ENCODE data around the gene OSBPL10. TPM values are rescaled to one million over a fixed set of nuclear protein-coding genes. Genes with fewer than 3 reads are reported as not detected.

The OSBPL10 gene
- total and polyA plus RNA-seq, 2 of the 4 experiments (the other 2 are of a cell fraction), result 9.5 to 10.1 TPM

DNA sequence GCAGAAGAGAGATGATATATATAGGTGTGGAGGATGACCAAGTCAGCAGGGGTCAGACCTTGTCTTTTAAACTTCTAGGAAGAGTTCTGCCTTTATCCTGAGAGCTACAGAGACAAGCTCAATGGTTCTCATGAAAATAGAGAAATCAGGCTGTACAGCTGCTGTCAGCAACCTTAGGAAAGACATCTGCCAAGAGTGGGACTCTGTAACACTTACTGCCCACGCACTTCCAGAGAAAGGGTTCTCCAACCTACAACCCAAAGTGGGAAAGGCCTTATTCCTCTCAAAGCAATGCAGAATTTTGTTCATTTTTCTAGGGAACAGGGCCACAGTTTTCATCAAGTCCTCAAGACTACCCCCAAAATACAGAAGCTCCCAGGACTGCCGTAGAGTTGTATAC is 309.6 kb downstream of the OSBPL10 start:
- ChIA-PET CTCF (no interaction called here), POLR2A (ENCODE audit: unreplicated experiment) (no interaction called here)
- in situ Hi-C loops (cut with MboI; ENCODE audit: low sequenced_read_pairs), result no loop called here

More for the DNA sequence above, 309.6 kb downstream of the OSBPL10 start:
- H3K4me3 ChIP-seq (ENCODE audit: insufficient read depth, low read depth, low read length), result no peak overlapping the region
- no peak overlapping the region for H2AFZ ChIP-seq (replicated peaks; ENCODE audit: low read length, poor library complexity)
- H3K14ac ChIP-seq (replicated peaks; ENCODE audit: low read depth, low read length), result no peak overlapping the region
- no peaks in the 10 kb centered on the region for H3K27me3 ChIP-seq (ENCODE audit: control insufficient read depth, insufficient read depth, low read length)
- no peak for TF ChIP-seq RCOR1 (IDR thresholded peaks at IDR 0.05; ENCODE audit: insufficient replicate concordance, low read length)
- TF ChIP-seq MXI1 (IDR thresholded peaks at IDR 0.05; ENCODE audit: borderline replicate concordance, low read depth, low read length), result no peak
- TF ChIP-seq, protein P1, sequence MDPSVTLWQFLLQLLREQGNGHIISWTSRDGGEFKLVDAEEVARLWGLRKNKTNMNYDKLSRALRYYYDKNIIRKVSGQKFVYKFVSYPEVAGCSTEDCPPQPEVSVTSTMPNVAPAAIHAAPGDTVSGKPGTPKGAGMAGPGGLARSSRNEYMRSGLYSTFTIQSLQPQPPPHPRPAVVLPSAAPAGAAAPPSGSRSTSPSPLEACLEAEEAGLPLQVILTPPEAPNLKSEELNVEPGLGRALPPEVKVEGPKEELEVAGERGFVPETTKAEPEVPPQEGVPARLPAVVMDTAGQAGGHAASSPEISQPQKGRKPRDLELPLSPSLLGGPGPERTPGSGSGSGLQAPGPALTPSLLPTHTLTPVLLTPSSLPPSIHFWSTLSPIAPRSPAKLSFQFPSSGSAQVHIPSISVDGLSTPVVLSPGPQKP (IDR thresholded peaks at IDR 0.05; ENCODE audit: borderline replicate concordance, low read depth, low read length), result no peak
- TF ChIP-seq MAZ (IDR thresholded peaks at IDR 0.05; ENCODE audit: borderline replicate concordance, low read depth, low read length), result no peak
- TF ChIP-seq SMC3 (IDR thresholded peaks at IDR 0.05; ENCODE audit: low read depth, low read length), result no peak
- TF ChIP-seq RFX5 (IDR thresholded peaks at IDR 0.05; ENCODE audit: low read depth, low read length), result no peak
- TF ChIP-seq CHD1 (IDR thresholded peaks at IDR 0.05; ENCODE audit: low read depth, low read length), result no peak
- TF ChIP-seq BHLHE40 (IDR thresholded peaks at IDR 0.05; ENCODE audit: low read depth, low read length), result no peak
- no peak for TF ChIP-seq MAFK (IDR thresholded peaks at IDR 0.05; ENCODE audit: low read depth, low read length)
- no peak for TF ChIP-seq POLR2A (IDR thresholded peaks at IDR 0.05; ENCODE audit: low read depth, low read length)
- no peak for TF ChIP-seq FOS (IDR thresholded peaks at IDR 0.05; ENCODE audit: low read depth, low read length)
- no peak for TF ChIP-seq USF2 (IDR thresholded peaks at IDR 0.05; ENCODE audit: low read depth, low read length)
- TF ChIP-seq NFE2L2 (IDR thresholded peaks at IDR 0.05; ENCODE audit: low read depth, low read length), result no peak
- no peak for TF ChIP-seq CEBPB (IDR thresholded peaks at IDR 0.05; ENCODE audit: low read depth, low read length)
- TF ChIP-seq RAD21 (IDR thresholded peaks at IDR 0.05; ENCODE audit: low read length), result no peak
- TF ChIP-seq, protein P2, sequence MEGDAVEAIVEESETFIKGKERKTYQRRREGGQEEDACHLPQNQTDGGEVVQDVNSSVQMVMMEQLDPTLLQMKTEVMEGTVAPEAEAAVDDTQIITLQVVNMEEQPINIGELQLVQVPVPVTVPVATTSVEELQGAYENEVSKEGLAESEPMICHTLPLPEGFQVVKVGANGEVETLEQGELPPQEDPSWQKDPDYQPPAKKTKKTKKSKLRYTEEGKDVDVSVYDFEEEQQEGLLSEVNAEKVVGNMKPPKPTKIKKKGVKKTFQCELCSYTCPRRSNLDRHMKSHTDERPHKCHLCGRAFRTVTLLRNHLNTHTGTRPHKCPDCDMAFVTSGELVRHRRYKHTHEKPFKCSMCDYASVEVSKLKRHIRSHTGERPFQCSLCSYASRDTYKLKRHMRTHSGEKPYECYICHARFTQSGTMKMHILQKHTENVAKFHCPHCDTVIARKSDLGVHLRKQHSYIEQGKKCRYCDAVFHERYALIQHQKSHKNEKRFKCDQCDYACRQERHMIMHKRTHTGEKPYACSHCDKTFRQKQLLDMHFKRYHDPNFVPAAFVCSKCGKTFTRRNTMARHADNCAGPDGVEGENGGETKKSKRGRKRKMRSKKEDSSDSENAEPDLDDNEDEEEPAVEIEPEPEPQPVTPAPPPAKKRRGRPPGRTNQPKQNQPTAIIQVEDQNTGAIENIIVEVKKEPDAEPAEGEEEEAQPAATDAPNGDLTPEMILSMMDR (conservative IDR thresholded peaks at IDR 0.05; ENCODE audit: low read depth, low read length), result no peak
- no peak overlapping the region for H2BK5ac ChIP-seq (ENCODE audit: low read depth, low read length, poor library complexity, severe bottlenecking)
- no peak overlapping the region for H3K9ac ChIP-seq (ENCODE audit: low read depth, low read length)
- H3K36me3 ChIP-seq (ENCODE audit: control insufficient read depth, insufficient read depth, low read length), result peaks cover 1% of the 10 kb centered on the region; the same call in 1 of the 2 replicates
- H3K56ac ChIP-seq (ENCODE audit: extremely low read depth, insufficient read depth, low read length), result no peak overlapping the region
- DNase-seq (no peak), ATAC-seq (ENCODE audit: low read depth) (no peak)
- no peak overlapping the region for H2AK5ac ChIP-seq (ENCODE audit: low read depth, low read length)
- no peaks in the 10 kb centered on the region for H3K79me1 ChIP-seq (ENCODE audit: low read depth in 1 of 2, low read length in 2 of 2)
- no peak overlapping the region for H3K4me2 ChIP-seq (ENCODE audit: low read depth, low read length)
- H4K91ac ChIP-seq (ENCODE audit: insufficient read depth, low read depth, low read length), result no peak overlapping the region
- intact Hi-C loops (cut with micrococcal nuclease), result no loop called here
- dilution Hi-C loops (cut with HindIII; ENCODE audit: low sequenced_read_pairs, unreplicated experiment), result no loop called here
- no peaks in the 10 kb centered on the region for H3K9me1 ChIP-seq (ENCODE audit: insufficient read depth, low read length)
- H2BK20ac ChIP-seq (ENCODE audit: low read depth, low read length), result no peak overlapping the region
- no peaks in the 10 kb centered on the region for H3K9me3 ChIP-seq (ENCODE audit: control insufficient read depth, insufficient read depth, low read length)
- peak overlapping the region; percentile 69; the same call in 1 of the 2 replicates for H4K5ac ChIP-seq (ENCODE audit: low read depth, low read length)
- H4K8ac ChIP-seq (ENCODE audit: low read depth in 2 of 2, low read length in 2 of 2), result peak overlapping the region in 1 of 2 experiments; percentile 62; a peak in 1 of 4 replicates
- H3K4ac ChIP-seq (ENCODE audit: low read depth, low read length), result no peak overlapping the region
- no CpG with 5 or more reads among the region's 2 CpGs for WGBS, 2 experiments (ENCODE audit: extremely low coverage in 2 of 2, insufficient read length in 1 of 2)
- peaks cover 3% of the 10 kb centered on the region; the same call in 1 of the 2 replicates for H3K4me1 ChIP-seq (ENCODE audit: control insufficient read depth, insufficient read depth, low read length)
- no peak overlapping the region for H2BK120ac ChIP-seq (ENCODE audit: low read depth, low read length)
- H3K23ac ChIP-seq (ENCODE audit: low read depth, low read length), result no peak overlapping the region; the same call in 1 of the 2 replicates
- peak overlapping the region; percentile 74; the same call in 1 of the 2 replicates for H3K27ac ChIP-seq (ENCODE audit: insufficient read depth, low read length)
- H2AK9ac ChIP-seq (replicated peaks; ENCODE audit: low read depth, low read length, poor library complexity), result no peak overlapping the region
- no peak overlapping the region for H2BK15ac ChIP-seq (ENCODE audit: low read depth, low read length)
- BruUV-seq (replicated peaks), result no TSS peak
- H4K20me1 ChIP-seq (ENCODE audit: insufficient read depth, low read length), result no peaks in the 10 kb centered on the region
- H3K18ac ChIP-seq (ENCODE audit: low read depth, low read length), result peak overlapping the region; percentile 33; the same call in 1 of the 2 replicates
